HG02610 (cell line): ENCODE results near the gene NFAM1.
A peak's percentile ranks its signal among the peaks of the same experiment; 100 is the strongest.

Experiments used
- ATAC-seq: cut with Tn5 transposase; IDR thresholded peaks from one replicate; pipeline ENCODE4 v1.9.1; 2021; ENCODE audit warnings: mild to moderate bottlenecking, moderate library complexity; ENCODE audit not compliant: unreplicated experiment

The NFAM1 gene

DNA sequence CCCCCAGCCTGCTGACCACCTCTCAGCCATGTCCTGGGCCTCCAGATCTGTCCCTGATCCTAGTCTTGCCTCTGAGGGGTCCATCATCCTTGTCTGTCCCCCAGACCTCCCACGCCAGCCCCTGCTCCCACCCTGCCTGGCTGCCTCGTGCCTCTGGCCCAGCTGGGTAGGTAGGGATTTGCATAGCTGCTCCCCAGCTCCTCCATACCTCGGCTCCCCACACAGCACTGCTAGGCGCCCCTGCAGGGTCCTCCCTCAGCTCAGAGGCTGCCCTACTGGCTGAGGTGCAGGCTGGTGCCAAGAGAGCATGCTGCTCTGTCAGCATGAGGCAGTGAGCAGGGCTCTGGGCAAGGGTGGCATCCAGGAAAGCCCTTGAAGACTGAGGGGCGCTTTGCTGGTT lies 47.7 kb downstream of the NFAM1 start:
- no peak for ATAC-seq

DNA sequence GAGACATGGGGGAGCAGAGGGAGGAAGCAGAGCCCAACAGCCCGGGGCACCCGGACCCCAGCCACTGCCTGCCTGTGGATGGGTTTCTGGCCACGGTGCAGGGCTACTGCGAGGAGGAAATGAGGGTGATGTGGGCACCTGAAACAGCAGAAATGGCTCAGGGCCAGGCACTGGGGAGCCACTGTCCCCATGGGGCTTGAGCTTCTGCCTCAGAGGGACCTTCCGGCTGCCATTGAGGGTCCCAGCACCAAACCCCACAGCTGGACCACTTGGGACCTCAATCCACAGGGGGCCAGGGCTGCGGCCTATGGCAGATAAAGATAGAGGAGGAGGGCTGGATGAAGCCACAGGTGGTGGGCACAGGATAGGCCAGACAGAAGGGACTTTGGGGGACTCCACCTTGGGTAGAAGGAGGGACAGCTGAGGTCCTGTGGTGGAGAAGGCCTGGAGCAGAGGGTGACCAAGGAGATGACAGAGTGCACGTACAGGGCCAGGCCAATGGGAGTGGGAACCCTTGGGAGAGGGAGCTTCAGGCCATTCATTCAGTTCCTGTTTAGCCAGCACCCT lies 48.3 kb downstream of the NFAM1 start:
- no peak for ATAC-seq

DNA sequence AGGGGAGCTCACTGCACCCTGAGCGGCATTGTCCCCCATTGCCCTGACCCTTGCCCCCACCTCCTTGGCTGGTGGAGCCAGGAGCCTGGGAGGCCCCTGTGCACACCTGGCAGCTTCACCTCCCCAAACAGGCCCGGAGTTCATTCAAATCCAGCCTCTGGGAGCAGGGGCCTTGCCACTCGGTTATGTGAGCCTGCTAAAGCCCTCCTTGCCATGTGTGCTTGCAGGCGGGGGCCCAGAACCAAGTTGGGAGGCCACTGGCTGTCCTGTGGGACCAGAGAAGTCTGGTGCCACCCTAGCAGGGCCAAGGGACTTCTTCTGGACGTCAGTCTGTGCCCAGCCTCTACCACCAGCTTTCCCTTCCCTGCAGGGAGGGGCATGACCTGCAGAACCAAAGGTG lies 48.9 kb downstream of the NFAM1 start:
- ATAC-seq, result no peak

DNA sequence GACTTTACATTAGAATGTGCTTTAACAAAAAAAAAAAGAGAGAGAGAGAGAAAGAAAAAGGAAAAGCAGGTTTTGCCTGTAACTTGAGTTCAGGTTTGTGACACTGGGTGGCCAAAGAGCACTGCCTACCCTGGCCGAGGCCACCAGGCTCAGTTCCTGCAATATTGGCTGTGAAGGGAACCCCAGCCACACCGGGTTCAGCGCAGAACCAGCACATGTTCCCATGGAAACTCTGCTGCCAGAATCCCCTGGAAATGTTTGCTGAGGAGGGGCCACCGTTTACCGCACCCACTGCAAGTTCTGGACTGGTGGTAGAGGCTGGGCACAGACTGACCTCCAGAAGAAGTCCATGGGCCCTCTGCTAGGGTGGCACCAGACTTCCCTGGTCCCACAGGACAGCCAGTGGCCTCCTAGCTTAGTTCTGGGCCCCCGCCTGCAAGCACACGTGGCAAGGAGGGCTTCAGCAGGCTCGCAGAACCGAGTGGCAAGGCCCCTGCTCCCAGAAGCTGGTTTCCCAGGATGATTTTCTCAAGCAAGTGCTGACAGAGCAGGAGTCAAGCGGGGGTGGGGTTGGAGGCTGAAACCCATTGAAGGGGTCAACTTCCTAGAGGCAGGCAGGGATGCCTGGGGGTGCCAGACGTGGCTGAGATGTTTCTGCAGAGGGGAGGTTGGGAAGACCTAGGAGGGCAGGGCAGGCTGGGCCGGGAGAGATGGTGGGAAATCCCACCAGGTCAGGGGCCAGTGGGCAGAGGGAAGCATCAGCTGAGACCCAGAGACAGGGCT lies 51.2 kb downstream of the NFAM1 start:
- no peak for ATAC-seq

DNA sequence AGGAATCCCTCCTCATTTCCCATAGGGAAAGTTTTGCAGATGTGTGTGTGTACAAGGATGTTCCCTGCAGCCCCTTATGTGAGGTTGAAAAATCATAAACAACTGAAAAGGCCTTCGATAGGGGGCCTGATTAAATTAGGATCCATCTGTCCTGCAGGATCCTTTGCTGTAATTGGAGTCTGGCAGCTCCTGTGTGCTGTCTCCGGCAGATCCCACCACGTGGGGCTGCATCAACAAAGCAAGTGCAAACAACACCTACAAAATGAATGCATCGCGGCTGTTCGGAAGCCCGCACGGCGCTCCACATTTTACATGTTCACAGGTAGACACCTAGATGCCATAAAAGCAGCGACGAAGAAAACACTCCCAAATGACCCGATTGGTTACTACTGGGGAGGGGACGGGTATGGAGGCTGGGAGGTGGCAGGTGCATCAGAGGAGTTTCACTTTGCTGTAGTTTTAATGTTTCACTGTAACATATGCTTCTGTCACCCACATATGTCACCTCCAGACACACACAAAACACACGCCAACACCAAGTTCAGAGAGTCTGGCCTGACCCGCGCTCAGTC lies 52.2 kb downstream of the NFAM1 start:
- no peak for ATAC-seq

DNA sequence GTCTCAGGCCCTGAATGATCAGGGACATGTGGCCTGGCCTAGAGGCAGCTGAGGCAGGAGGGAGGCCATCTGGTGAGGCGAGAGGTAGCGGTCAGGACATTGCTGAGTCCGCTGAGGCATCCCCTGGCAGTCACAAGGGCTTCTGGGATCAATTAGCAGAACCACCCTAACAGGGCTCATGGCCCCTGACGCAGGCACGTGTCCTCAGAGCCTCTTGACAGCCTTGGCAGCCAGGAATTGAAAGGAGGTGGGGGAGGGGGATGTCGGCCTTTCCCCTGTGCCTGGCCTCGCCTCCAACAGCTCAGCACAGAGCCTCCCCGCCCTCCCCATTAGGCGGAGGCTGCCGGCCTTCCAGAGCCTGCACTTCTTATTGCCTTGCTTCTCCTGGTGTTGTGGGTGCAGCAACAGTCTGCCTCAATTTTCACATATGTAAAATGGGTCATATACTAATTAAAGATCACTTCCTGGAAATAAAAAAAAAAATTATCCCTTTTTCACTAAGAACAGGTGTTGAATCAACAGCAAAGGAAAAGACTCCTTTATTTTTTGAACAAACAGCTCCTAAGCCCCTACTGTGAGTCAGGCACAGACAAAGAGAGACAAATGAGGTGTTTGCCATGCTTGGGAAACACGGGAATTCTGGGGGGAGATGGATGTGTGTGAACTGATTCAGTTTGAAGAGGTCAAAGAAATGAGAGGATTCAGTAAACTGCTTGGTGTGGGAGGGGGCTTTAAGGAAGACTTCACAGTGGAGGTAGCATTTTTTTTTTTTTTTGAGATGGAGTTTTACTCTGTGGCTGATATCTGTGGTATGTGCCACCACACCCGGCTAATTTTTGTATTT lies 55.3 kb downstream of the NFAM1 start:
- ATAC-seq, result no peak

DNA sequence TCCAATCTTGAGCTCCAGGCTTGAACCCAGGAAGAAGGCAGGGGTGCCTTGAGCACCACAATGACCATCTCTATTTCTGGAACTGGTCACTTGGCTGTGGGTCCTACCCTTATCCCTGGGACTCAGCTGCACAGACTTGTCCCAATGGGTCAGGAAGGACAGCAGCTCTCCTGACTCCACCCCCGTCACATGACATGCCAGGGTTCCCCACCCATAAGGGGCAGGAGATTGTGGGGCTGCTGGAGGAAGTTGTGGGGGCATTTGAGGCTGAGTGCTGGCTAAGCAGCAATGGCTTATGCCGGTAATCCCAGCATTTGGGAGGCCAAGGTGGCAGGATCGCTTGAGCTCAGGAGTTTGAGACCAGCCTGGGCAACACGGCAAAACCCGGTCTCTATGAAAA lies 56.2 kb downstream of the NFAM1 start:
- ATAC-seq, result no peak

DNA sequence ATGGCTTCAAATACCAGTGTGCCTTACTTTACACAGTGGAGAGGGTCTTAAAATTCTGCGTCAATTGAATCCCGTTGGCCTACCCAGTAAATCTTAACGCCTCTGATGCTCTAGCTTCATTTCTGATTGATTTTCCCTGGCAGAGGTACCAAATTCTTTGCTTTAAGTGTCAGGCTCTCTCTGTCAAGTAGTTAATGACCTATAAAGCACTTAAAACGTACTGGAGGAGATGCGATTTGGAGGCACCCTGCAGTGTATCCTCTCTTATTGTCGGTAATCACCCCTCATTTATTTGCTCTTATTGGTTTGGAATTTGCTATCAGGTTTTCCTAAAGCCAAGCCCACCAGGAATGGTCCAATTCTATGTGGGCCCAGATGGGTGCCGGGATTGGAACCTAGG lies 59.2 kb downstream of the NFAM1 start:
- no peak for ATAC-seq

DNA sequence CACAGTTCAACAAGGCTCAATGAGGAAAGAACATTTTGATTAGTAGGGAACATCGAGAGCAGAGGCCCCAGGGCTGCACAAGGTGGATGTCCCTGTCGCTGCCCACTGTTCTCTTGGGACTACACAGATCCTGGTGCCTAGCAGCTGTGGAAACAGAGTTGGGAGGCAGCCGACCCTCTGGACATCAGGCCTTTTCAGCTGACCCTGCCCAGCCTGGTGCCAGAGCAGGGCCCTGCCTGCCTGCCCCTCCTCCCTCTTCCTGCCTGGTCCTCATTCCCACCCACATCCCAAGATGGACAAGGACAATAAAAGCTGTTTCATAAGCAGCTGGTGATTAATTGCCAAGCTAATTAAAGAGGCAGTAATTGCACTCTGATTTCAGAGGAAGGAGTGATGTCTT lies 60.7 kb downstream of the NFAM1 start:
- ATAC-seq, result no peak

DNA sequence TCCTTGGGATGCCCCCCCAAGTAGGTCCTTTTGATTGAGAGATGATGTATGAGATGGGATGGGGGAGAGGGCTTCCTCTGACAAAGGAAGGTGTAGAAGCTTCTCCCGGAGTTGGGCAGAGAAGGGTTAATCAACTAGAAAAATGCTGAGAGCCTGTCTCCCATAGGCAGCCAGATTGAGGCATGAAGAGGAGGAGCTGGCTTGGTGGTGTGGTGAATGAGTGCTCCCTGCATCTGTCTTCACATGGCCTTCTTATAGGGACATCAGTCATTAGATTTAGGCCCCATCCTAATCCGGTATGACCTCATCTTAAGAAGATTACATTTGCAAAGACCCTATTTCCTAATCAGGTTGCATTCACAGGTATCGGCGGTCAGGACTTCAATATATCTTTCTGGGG lies 61.1 kb downstream of the NFAM1 start:
- ATAC-seq, result no peak

DNA sequence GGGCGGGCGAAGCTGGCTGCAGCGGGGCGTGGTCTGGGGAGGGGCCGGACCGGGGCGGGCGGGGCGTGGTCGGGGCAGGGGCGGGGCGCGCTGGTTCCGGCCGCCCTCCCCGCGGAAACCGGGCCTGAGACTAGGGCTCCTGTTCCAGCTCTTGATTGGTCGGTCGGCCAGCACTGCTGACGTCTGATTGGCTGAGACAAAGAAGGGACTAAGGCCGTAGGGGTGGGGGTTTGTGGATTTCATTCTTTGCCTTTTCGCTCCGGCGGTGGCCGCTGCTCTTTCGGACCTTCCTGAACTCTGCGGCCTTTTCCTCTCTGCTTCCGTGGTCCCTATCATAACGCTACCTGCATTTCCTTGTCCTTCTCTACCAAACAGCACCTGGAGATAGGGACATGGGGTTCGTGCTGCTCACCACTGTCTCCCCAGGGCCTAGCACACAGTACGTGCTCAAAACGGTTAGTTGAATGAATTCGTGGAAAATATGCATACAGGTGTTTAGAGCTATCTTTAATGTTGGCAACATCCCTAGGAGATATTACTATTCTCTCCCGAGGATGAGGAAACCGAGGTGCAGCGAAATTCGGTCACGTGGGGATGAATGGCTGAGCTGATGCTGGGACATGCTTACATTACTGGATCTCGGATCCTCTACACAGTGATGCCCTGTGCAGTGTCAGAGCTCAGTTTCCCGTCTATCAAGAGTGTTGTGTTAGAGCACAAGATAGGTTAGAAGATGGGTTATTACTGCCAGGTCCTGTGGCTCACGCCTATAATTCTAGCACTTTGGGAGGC lies 62.8 kb downstream of the NFAM1 start:
- peak; percentile 96 for ATAC-seq

DNA sequence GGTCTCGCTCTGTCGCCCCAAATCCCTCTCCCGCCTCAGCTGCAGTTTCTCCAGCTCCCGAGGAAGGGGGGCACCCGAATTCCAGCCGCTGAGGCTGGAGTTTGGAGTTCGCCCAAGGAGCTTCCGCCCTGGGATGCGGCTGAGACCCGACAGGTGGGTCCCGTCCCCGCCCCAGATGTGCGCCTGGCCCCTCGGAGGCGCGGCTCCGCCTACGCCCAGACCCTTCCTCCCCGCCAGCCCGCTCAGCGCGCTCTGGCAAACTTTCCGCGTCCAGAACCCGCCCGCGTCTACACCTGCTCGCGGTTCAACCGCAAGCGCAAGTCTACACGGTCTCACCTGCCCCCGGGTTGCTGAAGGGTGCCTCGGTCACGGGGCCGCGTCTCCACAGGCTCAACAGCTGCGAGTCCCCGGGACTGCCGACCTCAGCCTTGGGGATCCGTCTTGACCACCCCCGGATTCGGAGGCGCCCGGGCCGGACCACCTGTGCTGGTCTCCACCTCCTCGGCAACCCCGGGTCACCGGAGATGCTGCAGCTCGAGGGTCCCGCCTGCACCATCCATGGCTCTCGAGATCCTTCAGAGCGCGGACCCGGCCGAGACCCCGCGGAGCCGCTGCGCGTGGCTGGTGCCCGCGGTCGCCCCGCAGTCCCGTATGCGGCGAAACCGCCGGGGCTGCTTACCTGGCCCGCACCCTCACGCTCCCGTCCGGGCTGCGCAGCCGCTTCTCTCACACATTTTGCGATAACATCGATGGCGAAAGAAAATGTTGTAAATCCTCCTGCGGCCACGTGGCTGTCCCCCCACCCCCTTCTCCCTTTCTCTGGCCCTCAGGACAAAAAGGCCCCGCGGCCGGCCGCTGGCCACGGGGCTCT lies 63.6 kb downstream of the NFAM1 start:
- ATAC-seq, result peak; percentile 7

DNA sequence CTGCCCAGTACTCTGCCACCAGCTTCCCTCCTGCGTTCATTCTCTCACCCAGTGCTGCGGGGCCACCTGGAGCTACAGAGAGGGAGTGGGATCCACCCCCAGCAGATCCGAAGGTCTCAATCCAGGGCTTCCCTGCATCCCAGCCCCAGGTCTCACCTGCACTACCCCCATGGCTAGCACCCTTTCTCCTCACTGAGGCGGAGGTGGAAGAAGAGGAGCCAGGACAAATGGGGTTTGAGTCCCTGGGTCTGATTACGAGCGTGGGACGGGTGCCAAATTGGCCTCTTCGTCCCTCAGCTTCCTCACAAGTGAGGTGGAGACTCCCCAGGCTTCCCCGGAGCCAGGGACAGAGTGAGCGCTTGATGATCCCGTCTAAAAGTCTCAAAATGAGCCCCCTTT lies 64.2 kb downstream of the NFAM1 start:
- no peak for ATAC-seq

DNA sequence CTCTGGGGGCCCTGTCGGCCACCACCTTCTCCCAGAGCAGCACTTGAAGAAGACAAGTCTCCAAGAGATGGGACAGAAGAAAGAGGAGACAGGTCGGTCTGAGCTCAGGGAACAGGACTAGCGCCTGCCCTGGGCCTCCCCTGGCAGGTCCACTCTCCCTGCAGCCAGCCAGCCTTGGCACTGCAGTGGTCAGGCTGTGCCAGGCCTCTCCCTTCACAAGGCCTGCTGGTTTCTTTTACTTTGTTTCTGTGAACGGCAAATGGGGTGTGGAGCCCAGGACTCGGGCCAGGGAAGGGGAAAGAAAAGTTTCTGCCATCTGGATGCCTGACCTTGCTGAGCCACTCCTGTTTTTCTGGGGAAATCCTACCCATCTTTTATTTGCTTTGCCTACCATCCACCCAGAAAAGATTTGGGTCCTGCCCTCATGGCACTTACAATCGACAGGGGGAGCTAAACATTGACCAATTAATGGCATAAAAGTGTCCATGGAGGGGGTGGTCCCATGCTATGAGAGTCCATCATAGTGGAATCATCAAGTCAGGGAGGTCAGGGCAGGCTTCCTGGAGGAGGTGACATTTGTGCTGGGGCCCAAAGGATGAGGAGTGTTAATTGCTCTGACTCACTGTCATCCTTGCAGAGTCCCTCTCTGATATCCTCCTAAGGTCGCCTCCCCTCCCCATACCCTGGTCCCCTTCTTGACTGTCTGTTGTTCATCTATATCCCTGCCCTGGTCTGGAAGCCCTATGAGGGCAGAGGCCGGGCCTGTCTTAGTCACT lies 65.2 kb downstream of the NFAM1 start:
- ATAC-seq, result no peak

DNA sequence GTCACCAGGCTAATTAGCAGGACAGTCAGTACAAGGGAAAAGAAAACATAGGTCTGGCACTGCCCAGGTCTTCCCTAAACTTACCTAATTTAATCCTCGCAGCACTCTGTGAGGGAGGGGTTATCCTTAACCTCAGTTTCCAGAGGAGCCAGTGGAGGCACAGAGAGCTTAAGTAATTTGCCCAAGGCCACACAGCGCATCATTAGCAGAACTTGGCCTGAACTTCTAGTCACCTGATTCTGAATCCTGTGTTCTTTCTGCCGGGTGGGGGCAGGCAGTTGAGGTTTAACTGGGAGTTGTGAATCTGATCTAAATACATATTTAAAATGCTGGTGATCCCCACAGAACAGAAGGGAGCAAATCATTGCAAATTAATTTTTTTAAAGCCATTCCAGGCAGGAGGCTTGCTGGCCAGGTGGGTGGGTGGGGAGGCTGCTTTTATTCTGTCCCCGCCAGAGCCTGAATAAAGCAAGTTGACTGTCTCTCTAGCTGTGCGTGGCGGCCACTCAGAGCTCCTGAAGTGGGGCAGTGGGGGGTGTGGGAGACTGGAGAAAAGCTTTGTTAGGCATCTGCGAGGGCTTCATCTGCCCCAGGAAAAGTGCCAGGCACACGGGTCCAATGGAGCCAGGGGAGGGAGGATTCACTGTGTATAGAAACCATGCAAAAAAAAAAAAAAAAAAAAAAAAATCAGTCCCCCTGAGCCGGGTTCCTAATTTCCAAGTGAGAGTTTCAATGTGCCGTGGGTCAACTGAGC lies 66.1 kb downstream of the NFAM1 start:
- no peak for ATAC-seq

DNA sequence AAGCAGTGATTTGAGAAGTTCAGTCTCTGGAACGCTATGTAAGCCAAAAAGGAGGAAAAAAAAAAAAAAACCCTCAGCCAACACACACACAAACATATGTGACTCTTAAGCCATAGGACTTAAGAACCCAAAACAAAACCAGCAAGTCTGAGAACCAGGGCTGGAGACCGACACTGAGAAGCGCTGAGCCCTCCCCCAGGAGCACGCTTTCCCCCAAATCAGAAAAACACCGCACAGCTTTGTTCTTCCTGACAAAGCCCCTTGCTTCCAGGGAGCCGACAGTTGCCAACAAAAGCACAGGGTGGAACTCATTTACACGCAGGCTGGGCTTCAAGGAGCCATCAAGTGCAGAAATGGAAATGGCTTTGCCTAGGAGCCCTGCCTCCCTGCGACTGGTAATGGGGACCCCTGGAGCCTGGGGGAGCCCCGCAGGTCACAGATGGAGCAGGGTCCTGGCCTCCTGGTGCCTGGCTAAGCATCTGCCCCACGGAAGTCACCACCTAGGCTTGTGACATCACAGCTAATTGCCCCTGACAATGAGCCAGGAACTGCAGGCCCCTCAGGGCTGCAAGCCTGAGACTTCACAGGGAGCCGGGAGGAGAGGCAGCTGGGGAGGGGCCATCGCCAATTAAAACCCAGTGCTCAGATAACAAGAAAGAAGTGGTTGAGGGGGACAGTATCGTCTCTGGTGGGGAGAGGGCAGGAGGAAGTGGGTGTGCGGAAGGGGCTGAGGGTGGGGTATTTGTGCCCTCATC lies 66.9 kb downstream of the NFAM1 start:
- no peak for ATAC-seq

DNA sequence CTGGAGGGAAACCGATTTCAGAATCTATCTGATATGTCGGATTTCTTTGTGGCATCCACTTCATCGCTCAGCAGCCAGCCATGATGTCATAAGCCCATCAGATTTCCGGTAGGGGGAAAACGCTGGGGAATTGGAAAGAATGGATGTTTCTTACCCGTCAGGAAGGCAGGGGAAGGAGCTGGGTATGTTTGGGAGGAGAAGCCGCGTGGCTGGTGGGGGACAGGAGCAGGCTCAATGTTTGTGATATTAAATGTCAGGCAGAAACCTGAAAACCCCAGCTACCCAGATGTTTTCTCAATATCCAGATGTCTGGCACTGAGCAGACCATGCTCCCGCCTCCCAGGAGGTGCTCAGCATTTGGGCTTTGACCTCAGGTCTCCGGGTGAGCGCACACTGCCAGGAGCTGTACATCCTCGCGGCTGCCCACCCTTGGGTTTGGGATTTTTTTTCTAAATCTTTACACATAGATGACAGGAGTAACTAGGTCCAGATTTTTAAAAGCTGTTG lies 67.5 kb downstream of the NFAM1 start:
- ATAC-seq, result no peak
